NAMALWA (cell line): ENCODE data around the gene TBC1D22A.

Source experiments
- DNase-seq: peaks from one replicate; pipeline ENCODE4 v3.0.0-alpha.2; 2015; ENCODE audit warnings: low spot score

The TBC1D22A gene

DNA sequence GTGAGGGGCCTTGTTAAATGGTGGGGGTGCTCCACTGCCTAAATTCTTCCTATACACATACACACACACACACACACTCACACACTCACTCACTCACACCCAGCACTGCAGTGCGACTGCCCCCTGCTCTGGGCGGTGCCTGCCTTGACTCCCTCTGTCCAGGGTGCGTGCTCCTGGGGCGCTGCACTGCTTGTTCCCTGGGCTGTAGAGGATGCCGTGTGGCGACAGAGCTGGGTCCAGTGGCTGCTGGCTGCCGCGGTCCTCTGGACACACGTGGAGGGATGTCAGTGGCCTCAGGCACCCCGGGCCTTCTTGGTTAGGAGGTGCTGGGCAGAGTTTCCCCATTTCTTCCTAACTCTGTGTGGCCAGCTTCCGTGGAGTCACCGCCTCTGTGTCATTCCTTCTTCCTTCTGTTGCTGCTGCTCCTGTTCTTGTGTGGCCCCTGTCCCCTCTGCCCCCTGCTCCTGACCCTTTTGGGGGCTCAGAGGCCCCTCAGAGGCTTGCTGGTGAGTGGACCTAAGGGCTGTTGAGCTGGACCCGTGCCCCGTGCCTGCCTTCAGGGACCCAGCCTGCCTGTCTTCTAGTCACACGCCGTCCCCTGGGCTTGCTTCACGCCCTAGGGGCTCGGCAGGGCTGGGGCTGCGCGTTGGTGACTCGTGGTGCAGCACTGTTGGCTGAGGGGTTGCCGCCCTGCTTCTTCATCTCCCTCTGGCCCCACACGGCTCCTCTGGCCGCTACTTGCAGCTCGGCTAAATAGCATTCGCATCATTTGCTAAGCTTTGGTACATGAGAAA lies 147.0 kb downstream of the TBC1D22A start:
- DNase-seq: no peak

DNA sequence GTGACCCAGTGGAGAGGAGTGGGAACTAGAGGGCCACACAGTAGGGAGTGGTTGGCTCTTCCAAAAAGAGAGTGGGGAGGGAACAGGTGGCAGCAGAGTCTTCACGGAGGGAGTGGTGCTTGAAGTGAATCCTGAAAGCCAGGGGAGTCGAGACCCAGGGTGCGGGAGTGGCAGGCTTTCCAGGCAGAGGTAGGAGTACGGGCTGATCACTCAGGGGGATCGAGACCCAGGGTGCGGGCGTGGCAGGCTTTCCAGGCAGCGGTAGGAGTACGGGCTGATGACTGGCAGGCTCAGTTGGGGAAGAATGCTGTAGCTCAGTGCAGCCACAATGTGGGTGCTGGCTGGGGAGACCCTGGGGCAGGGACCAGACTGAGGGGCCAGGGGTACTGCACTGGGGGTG lies 148.2 kb downstream of the TBC1D22A start:
- no peak for DNase-seq

DNA sequence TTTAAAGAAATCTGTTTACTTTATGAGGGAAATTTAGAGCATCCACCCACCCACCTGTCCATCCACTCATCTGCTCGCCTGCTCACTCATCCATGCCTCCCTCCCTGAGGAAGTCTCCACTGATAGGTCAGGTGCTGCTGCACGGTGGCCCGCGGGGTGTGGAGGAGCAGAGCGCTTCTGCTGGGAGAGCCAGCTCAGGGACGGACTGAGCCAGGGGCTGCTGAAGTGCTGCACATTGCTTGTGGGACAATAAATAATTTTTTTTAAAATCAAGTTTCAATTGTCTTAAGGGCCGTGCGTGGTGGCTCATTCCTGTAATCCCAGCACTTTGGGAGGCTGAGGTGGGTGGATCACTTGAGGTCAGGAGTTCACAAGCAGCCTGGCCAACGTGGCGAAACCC lies 148.9 kb downstream of the TBC1D22A start:
- no peak for DNase-seq

DNA sequence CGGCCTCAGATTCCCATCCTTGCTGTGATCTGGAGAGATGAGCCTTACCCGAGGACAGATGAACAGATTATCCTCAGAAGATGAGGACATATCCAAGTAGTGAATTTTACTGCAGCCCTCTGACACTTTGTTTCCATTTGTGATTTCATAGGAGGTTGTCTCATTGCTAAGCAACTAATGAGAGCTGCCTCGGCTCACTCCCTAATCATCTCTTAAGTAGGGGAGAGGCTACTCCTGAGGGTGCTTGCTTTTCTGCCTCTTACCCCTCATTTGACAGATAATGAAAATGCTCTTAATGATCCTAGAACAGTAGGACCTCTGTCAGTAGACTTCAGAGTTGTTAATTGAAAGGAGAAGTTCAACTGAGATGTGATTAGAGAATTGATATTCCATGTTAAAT lies 150.9 kb downstream of the TBC1D22A start:
- no peak for DNase-seq

DNA sequence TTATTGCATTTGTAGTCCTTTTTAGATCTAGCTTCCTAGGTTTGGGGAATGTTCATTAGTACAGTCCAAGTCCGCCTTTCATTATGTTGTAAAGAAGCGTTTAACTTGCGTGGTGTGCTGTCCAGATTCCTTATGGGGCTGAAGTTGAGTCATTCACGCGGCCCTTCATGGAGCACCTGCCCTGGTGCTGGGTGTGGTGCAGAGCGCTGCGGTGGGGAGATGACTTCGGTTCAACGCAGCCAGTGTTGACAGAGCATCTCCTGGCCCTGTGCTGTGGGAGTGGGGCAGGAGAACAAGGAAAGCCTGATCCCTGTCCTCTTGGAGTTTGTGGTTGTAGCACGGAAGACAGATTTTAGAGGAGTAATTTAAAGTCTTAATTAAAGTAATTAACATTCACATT lies 152.0 kb downstream of the TBC1D22A start:
- DNase-seq: no peak

DNA sequence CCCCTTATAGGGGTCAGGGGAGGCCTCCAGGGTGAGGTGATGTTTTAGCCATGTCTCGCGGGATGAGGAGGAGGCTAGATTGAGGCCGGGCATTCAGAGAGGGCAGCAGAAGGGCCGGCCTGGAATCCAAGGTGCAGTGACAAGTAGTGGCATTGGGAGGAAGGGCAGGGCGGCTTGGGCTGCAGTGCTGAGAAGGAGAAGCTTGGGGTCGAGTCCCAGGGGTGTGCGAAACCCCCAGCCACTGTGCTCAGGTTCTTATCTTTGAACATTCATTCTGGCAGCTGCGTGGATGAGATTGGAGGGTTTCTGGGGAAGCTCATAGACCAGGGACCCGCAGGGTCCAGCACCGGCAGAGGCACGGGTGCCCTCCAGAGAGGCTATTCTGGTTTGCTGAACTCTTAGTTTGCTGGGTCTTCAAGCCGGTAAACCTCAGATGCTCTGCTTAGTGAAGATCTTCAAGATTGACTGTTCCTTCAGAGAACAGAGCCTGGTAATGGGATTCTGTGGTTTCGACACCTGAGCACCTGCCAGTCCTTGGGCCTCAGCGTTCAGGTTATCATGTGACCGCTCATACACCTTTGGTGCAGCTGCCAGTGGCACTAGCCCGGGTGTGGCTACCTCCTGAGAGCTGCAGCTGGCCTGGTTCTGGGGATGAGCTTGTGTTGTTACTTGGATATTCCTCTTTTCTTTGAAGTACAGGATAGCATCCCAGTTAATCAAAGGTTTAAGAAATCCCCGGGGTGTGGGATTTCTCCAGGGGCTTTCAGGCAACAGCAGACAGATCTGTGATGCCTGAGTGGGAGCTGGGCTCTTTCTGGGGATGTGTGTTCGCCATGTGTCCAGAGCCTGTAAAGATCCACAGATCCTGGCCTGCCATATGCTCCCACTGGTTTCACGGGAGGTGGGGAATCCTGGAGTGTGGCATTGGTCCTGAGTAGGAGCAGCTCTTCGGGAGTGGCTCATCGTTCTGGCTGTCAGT lies 152.8 kb downstream of the TBC1D22A start:
- DNase-seq: no peak

DNA sequence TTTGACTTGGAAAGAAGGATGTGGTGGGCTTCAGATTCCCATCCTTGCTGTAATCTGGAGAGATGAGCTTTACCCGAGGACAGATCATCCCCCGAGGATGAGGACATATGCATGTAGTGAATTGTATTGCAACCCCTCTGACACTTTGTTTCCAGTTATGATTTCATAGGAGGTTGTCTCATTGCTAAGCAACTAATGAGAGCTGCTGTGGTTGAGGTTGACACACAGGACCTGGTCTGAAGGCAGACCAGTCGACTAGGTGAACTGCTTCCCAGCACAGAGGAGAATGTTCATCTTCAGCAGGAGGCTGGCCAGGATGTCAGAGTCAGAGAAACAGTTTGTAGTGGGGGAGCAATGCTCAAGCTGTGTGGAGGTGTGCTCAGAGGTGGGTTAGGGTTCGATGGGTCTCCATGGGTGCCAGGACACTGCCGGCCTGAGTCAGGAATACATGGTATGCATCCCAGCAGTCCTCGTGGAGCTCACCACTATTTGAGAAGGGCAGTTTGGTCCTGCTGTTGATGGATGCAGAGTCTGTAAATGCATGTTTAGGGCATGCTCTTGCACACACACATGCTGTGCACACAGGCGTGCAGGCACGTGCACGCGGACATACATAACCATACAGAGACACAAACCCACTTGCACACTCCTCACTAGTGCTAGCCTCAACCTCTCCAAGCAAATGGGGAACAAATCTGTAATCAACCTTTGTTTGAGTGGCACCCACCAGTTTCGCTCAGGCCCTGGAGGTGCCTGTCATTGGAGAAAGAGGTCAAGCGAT lies 153.7 kb downstream of the TBC1D22A start:
- DNase-seq: no peak

DNA sequence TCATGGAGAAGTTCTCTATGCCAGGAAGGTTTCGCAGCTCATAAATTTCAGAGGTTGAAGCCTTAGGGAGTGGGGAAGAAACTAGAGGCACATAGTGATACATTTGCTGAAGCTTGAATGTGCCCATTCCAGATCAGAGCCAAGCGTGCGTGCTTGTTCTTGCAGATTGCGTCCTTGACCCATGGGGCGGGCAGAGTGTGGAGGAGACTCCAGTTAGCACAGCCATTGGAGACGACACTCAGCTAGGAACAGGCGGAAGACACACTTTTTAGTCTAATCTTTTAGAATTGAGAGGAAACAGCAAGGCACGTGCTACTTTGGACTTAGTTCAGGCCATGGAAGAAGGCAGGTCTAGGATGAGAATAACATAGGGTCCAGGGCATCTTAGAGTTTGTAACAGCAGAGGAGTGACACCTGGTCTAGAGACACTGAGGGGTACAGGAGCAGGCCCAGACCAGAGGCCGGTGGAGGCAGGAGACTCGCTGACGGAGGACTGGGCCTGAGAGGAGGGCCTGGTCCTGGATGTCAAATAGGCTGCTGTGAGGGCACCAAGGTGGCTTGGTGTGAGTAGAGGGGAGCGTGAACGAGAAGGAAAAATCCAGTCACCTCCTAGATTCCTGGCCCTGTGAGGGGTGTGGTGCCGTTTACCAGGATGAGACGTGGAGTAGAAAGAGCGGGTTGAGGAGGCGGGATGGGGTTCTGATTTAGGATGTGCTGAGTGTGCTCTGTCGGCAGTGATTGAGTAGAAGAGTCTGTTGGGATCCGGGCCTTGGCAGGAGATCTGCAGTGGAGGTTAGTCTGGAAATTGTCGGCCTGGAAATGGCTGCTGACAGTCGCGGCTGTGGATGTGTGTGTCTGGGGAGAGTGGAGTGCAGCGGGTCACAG lies 154.7 kb downstream of the TBC1D22A start:
- DNase-seq: no peak

DNA sequence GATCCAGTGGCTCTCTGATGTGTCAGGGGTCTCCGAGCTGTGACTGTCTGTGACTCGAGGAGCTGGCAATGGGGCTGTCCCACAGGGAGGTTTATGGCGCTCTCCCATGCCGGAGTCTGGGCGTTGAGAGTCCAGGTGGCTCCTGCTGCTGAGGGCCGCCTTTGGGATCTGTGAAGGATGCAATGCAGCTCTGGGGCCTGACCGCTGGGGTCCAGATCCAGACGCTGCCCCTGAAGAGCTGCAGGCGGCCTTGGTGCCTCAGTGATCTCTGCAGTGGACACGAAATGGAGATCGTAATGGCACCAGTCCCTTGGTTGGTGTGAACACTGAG lies 155.3 kb downstream of the TBC1D22A start:
- no peak for DNase-seq

DNA sequence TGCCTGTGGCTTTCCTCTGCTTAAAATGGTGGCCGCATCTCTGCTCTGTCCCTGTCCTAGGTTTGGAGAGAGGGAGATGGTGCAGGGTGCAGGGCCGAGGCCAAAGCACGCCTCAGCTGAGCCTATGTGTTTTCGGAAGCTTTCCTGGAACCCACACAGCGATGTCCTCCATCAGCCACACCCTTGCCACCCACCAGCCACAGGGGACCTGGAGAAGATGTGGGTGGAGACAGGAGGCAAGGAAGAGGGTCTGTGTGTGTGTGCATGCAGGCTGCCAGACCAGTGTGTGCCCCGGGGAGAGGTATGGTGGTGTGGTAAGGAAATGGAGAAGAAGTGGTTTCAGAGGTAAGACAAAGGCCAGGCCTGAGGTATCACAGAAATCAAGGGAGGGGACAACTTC lies 155.7 kb downstream of the TBC1D22A start:
- no peak for DNase-seq

DNA sequence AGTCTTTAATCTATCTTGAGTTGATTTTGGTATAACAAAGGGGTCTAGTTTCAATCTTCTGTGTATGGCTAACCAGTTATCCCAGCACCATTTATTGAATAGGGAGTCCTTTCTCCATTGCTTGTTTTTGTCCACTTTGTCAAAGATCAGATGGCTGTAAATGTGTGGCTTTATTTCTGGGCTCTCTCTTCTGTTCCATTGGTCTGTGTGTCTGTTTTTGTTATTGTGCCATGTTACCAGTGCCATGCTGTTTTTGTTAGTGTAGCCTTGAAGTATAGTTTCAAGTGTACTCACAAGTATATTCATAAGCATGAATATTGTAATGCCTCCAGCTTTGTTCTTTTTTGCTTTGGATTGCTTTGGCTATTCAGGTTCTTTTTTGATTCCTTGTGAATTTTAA lies 159.6 kb downstream of the TBC1D22A start:
- no peak for DNase-seq

DNA sequence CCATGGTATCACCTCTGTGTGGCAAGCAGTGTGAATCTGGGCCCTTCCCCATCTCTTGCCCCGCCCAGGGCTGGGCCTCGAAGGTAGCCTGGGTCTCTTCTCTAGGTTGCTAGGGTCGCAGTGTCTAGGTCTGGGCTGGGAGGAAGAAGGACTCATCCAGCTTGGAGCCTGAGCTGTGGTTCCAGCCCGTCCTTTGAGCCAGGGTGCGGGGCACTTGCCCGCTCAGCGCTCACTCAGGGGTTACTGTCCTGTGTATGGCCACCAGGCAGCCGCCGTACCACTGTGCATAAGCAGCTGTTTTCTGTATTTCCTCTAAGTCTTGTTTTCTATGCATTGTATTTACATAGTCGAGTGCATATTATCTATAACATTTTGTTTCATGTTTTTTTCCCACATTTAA lies 160.9 kb downstream of the TBC1D22A start:
- DNase-seq: no peak

DNA sequence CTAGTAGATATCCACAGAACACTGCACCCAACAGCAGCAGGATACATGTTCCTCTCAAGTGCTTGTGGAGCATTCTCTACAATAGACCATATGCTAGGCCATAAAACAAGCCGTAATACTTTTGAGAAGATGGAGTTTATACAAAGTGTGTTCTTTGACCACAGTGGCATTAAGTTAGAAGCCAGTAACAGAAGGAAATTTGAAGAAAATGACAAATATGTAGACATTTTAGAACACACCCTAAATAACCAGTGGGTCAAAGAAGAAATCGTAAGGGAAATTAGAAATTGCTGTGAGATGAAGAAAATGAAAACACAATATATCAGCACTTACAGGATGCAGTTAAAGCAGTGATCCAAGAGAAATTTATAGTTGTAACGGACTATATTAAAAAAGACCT lies 163.4 kb downstream of the TBC1D22A start:
- DNase-seq: no peak

DNA sequence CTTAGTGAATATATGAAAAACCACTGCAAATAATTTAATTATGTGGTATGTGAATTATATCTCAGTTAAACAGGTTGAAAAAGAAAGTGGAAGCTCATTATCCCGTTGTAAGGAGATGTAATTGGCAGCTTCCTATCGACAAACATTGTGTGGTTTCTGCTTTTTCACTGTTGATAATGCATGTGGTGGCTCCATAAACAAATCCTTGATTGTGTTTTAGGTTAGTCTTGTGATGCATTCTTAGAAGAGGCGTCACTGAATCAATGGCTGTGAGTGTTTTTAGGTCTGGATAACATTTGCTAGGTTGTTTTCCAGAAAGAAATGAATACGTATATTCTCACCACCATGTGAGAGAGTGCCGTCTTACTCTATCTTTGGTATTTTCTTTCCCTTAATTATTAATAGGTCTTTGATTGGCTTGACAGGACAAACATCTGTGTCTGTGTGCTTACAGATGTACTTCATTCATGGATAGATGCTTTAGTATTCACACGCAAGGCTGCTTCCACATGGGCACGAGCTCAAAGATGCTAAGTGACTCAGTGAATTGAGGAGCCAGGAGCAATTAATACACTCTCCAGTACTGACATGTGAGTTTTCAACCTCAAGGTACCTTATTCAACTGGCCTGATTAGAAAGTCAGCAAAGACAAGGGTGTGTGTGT lies 166.7 kb downstream of the TBC1D22A start:
- no peak for DNase-seq

DNA sequence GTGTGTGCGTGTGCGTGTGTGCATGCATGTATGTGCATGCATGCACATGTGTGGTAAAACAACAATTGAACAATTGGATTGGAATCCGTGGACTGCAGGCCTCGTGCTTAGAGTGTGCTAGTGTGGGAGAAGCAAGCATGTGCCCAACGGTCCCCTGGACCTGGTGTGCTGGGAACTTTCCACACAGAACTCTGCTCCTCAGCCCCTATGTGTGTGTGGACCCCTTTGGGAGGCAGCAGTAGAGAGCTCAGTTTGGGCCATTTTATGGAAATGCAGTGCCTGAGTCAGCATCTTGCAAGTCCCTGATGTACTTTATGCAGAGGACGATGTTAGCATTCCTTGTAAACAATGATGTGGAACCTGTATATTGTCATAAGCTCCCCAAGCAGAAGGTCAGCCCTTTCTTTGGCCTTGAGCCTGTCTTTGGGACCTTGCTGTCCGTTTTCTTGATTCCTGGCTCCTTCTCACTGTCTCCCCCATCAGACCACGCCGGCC lies 167.3 kb downstream of the TBC1D22A start:
- DNase-seq: no peak

DNA sequence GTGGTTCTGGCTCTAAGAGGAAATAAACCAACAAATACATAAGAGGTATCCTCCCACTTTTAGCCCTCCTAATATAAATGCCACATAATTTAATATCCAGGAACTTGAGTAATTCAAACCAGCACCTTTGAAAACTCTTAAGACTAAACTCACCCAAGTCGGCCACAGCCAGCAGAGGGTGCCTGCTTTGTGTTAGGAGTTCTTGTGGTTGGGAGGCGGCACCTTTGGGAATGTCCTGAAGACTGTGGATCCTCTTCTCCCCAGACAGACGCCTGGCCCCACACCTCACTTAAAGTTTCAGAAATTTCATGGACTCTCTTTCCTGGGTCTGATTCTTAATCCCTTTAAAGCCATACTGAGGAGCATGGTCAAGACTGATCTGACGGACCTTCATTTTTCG lies 169.0 kb downstream of the TBC1D22A start:
- DNase-seq: no peak

DNA sequence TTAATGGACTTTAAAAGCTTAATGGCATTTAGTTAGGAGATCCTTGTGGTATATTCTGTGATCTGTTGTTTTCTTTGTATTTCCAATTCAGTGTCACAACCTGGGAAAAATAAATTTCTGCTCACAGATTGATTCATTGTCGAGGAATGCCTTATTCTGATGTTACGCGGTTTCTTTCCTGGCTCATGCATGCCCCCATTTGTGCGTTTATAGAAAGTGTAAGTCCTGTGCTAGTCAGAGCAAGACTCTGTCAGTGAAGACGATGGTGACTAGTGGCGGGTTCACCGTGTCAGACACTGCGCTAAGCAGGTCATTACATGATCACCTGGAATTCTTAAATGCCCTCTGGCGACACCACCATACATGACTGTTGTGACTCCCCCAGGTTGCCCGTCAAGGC lies 169.4 kb downstream of the TBC1D22A start:
- DNase-seq: no peak

DNA sequence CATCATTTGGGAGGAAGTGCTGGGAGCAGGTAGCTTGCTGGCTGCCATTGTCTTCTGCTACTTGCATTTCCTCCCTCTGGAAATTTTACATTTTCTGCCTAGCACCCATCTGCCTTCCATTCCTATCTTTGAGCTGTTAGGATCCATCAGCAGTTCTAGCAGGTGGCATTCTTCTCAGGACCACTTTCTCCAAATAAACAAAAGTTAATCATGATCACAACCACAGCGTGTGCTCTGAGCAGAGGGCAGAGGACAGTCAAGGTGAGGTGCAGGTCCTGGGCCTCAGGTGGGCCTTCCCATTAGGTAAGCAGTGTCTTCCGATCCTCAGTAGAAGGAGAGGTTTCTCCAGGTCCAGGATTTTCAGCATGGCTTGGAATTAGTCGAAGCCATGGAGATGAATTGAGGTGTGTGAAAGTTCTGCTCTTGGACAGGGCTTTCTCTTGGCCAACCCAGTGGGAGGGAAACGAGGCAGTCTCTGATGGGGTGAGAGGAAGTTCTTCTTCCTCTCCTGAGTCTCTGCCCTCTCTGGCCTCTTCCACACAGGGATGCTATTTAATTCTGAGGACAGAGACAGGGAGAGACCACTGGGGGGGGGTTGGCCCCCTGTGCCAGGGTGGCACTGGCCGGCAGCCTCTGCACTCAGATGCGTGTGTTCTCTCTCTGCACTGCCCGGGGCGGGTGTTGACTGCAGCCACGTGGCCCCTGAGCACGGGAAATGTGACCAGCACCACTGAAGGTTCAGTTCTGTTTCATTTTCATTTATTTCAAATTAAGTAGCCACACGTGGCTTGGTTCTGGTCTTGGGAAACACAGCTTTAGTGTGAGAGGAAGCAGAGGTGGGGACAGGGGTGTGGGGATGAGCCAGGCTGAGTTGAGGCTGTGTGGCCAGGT lies 170.8 kb downstream of the TBC1D22A start:
- no peak for DNase-seq

DNA sequence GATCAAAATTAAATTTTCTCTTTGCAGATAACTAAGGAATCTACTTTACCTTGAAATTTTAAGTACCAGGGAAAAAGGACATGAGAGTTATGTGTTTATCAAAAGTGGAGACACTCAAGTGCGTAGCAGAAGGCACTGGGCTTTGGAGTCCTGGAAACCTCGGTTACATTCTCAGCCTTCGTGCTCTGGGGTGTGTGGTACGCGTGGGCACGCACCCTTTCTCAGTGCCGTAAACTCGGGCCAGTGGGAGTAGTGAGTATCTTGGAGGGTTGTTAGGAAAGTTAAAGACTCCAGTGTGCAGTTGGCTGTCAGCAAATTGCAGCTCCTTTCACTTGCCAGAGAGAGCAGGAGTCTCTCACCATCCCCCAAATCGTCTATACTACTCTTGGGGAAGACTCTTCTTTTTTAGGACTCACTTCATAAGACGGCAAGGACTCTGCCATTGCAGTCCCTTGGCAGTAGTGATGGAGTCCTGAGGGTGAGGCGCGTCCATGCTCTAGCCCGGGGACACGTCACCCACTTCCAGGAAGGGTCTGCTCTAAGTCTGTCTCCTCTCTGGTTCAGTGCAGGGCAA lies 171.8 kb downstream of the TBC1D22A start:
- no peak for DNase-seq
